GM06990 (cell line): Measurements from ENCODE around the gene C2CD3.

Experiments
- DNase-seq: peaks from one replicate; pipeline ENCODE4 v3.0.0-alpha.2; 2011; ENCODE audit not compliant: insufficient read length; ENCODE audit errors: extremely low read depth
- H3K27me3 ChIP-seq: replicated peaks from 2 replicates; pipeline ENCODE4 v1.6.0; 2011; ENCODE audit warnings: low read length; ENCODE audit not compliant: control insufficient read depth, insufficient read depth
- H3K36me3 ChIP-seq: 2 replicates; pipeline ENCODE4 v1.5.1; 2011; ENCODE audit warnings: low read length; ENCODE audit not compliant: control insufficient read depth, insufficient read depth
- H3K4me3 ChIP-seq: replicated peaks from 2 replicates; pipeline ENCODE4 v1.5.1; 2011; ENCODE audit warnings: low read depth, mild to moderate bottlenecking, control low read depth, low read length
- CTCF ChIP-seq: IDR thresholded peaks from 2 replicates; pipeline ENCODE4 v1.5.1; 2011; ENCODE audit warnings: low read length, control low read depth, mild to moderate bottlenecking, inconsistent platforms; ENCODE audit not compliant: insufficient read depth, poor library complexity, severe bottlenecking

The C2CD3 gene

GRCh38 chr11:74050465-74050864 lies 120.3 kb downstream of the C2CD3 start:
- H3K36me3 ChIP-seq, result peaks cover 4% of the 10 kb centered on the region; the same call in 1 of the 2 replicates
- DNase-seq, result no peak
- TF ChIP-seq CTCF, result no peak
- H3K27me3 ChIP-seq, result no peaks in the 10 kb centered on the region
- H3K4me3 ChIP-seq, result no peak overlapping the region

GRCh38 chr11:74048993-74049392 lies 121.8 kb downstream of the C2CD3 start:
- TF ChIP-seq CTCF, result no peak
- Histone ChIP-seq H3K36me3 (peaks cover 4% of the 10 kb centered on the region; the same call in 1 of the 2 replicates), H3K27me3 (no peaks in the 10 kb centered on the region), H3K4me3 (no peak overlapping the region)
- no peak for DNase-seq

GRCh38 chr11:74044538-74044937 lies 126.3 kb downstream of the C2CD3 start:
- no peak for DNase-seq
- Histone ChIP-seq H3K4me3 (no peak overlapping the region), H3K36me3 (peaks cover 5% of the 10 kb centered on the region), H3K27me3 (no peaks in the 10 kb centered on the region)
- TF ChIP-seq CTCF, result no peak

GRCh38 chr11:74043450-74043849 lies 127.4 kb downstream of the C2CD3 start:
- TF ChIP-seq CTCF, result no peak
- Histone ChIP-seq H3K4me3 (no peak overlapping the region), H3K36me3 (peaks cover 4% of the 10 kb centered on the region), H3K27me3 (no peaks in the 10 kb centered on the region)
- DNase-seq, result no peak

- no peak for DNase-seq
- H3K27me3 ChIP-seq, result no peaks in the 10 kb centered on the region
- no peak for TF ChIP-seq CTCF
- H3K4me3 ChIP-seq, result no peak overlapping the region
- peaks cover 16% of the 10 kb centered on the region for H3K36me3 ChIP-seq
These were observed 133.5 kb downstream of the C2CD3 start for GRCh38 chr11:74037309-74037708.

GRCh38 chr11:74035264-74035663 lies 135.5 kb downstream of the C2CD3 start:
- TF ChIP-seq CTCF, result no peak
- DNase-seq, result no peak
- H3K36me3 ChIP-seq, result peaks cover 13% of the 10 kb centered on the region
- H3K27me3 ChIP-seq, result no peaks in the 10 kb centered on the region
- H3K4me3 ChIP-seq, result no peak overlapping the region
